RCC 7860 (cell line): ENCODE data around the gene KIF16B.
"Not testable (repeated sequence)": the region's sequence is repeated elsewhere in the genome, so short reads cannot be mapped to it uniquely, and the experiment has no call there.

Source experiments
- DNase-seq: peaks from one replicate; pipeline ENCODE4 v3.0.0-alpha.2; 2015; ENCODE audit warnings: low spot score
- FAIRE-seq: peaks from 2 replicates; lab custom pipeline; 2012; peaks lifted over from hg19 to GRCh38; lab: Jason Lieb, UNC

Gene KIF16B

DNA sequence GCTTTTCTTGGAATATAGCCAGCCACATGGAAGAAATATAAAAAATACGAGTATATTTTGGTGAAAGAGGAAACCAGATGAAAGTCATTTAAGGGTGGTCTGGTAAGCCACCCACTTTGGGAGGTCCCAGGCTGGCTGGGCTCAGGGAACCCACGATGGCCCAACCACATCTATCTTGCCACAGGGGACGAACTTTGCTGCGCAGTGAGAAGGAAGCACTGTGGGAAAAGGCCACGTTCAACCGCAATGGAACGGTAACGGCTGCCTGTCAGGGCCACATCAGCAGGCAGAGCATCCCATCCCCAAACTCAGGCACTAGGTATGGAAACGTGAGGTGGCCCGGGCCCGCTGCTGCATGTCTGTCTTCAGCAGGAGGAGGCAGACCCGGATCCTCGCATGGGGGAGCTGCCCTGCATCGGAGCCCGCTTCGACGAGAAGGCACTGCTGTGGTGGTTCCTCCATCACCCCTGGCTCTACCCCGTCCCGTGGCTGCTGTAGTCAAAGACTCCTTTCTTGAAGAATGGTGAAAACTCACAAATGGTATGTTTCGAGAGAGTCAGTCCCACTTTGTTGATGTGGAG lies 300.4 kb downstream of the KIF16B start:
- DNase-seq: no peak
- no peak for FAIRE-seq

DNA sequence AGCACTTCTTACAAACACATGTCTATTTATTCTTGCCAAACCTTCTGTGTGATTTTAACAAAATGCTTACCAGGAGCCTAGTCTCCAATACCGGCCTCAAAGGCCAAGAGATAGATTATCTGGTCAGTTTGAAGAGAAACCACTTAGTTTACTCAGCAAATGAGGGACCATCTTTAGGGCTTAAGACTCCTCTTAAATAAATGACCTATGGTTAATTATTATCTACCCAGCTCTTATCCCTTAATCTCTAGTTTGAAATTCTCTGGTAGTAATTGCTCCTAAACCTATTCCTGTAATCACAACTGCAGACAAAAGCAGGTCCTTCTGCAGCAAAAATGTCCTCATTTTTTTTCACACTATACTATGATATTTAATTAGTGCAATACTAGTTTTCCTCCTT lies 301.8 kb downstream of the KIF16B start:
- peak; percentile 10 for DNase-seq
- peak; percentile 81 for FAIRE-seq

GRCh38 chr20:16270989-16271388 lies 302.3 kb downstream of the KIF16B start:
- DNase-seq: no peak

GRCh38 chr20:16270314-16270931 lies 302.8 kb downstream of the KIF16B start:
- DNase-seq (no peak), FAIRE-seq (no peak)

More at GRCh38 chr20:16270989-16271388, 302.3 kb downstream of the KIF16B start:
- no peak for FAIRE-seq

DNA sequence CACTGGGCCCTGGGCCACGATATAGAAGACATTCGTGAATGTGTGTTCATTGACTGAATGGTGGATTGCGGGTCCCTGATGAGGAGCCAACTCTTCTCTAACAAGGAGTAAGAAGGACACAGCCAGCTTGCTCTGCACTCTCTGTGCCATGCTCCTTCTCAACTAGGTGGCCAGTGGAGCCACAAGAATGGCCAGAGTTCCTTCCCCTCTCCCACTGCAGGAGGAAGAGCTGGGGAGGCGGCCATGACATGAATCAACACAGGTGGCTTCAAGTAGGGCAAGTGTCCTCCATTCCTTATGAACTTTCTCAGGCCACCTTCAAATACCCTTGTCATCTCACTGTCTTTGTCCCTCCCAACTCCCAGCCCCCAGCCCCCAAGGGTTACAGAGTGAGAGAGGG lies 305.7 kb downstream of the KIF16B start:
- DNase-seq (no peak), FAIRE-seq (no peak)

- FAIRE-seq (no peak), DNase-seq (no peak)
These were observed 307.9 kb downstream of the KIF16B start for GRCh38 chr20:16265334-16265733.

- no peak for FAIRE-seq
- no peak for DNase-seq
These were observed 309.7 kb downstream of the KIF16B start for GRCh38 chr20:16263582-16263981.

DNA sequence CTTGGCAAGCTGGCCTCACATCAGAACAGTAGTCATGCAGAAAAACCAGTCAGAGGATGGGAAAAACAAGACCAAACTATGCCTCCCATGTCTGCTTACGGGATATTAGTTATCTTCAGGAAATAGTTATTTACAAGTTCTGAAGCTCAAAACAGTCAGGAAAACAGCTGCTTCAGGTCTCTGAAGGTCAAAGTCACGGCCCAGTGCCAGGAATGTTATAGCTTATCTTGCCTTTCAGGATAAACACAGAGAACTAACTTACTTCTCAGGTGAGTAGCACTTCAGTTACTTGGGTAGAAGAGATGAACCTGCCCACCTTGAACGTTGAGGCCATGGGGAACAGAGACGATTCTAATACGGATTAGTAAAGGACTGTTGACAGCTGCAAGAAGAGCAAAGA lies 310.7 kb downstream of the KIF16B start:
- FAIRE-seq (no peak), DNase-seq (no peak)

DNA sequence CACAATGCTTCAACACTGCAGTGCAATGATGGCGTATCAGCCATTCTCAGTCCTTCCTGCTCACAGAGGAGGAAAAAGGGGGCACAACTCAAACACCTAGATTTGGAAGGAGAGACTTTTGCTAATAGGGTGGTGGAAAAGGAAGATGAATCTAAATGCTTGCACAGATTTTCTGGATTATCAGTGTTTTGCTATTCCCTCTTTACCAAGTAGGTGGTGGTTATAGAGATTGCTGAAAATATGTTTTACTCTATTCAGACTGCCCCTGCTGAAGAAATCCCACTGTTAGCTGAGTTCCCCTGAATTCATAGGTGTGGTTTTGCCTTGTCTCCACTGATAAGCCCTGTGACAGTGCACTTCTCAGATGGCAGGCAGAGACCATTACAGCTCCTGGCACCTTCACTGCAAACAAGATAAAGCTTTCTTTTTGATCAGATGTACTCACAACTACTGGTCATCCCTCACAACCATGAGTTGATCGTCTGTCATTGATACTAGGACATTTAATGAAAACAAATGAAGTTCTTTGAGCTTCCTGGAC lies 311.4 kb downstream of the KIF16B start:
- no peak for DNase-seq
- FAIRE-seq: no peak

DNA sequence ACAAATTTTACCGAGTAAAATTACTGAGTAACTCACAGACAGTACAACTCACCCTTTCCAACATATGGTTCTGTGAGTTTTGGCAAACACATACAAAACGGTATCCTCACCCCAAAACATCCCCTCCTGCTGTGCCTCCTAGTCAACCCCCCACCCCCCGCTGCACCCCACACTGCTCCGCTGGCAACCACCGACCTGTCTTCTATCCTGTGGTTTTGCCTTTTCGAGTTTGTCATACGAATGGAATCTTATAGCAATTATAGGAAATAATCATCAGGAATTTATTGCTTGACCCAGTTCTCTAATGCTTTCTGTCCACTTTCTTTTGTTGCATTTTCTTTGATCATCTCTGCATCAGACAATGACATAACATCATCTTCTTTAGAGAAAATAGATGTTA lies 312.3 kb downstream of the KIF16B start:
- DNase-seq (peak; percentile 22), FAIRE-seq (no peak)

DNA sequence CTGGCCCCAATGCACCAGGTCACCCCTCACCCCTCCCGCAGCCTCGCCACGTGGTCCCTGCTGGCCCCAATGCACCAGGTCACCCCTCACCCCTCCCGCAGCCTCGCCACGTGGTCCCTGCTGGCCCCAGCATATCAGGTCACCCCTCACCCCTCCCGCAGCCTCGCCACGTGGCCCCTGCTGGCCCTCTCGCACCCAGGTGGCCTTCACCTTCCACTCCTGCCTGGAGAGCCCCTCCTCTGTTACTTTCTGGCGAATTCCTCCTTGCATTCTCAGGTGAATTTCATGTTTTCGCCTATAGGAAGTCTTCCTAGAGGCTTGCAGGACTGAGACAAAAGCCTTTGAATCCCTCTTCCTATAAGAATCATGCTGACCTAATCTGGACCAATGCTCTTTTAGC lies 313.1 kb downstream of the KIF16B start:
- DNase-seq, FAIRE-seq: not testable (repeated sequence)

DNA sequence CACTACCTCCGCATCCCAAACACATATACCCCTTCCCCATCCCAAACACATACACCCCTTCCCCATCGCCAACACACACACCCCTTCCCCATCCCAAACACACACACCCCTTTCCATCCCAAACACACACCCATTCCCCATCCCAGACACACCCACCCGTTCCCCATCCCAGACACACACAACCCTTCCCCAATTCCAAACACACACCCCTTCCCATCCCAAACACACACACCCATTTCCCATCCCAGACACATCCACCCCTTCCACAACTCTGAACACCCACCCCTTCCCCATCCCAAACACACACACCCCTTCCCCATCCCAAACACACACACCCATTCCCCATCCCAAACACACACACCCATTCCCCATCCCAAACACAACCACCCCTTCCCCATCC lies 314.5 kb downstream of the KIF16B start:
- FAIRE-seq: no peak
- no peak for DNase-seq

- FAIRE-seq (no peak), DNase-seq (no peak)
These were observed 315.3 kb downstream of the KIF16B start for GRCh38 chr20:16257813-16258430.

- FAIRE-seq (no peak), DNase-seq (no peak)
These were observed 316.2 kb downstream of the KIF16B start for GRCh38 chr20:16257021-16257420.

- no peak for FAIRE-seq
- no peak for DNase-seq
These were observed 326.4 kb downstream of the KIF16B start for GRCh38 chr20:16246870-16247269.

GRCh38 chr20:16246291-16246690 lies 327.0 kb downstream of the KIF16B start:
- FAIRE-seq: no peak
- no peak for DNase-seq

DNA sequence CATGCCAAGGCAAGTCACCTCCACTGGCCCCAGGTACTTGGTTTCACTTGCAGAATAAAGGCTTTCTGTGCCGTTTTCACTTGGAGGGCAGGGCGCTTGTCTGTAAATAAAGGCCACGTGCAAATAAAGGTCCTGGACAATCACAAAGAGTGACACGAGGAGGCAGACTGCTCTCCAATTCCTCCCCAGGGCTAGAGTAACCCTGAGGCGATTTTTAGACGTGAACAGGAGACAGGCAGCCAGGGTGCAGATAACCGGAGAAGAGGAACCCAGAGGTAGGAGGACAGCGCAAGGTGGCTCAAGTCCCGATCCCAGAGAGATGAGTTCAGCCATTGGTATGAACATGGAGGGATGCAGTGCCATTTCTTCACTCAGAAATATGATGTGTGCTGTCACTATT lies 327.4 kb downstream of the KIF16B start:
- DNase-seq (no peak), FAIRE-seq (no peak)

DNA sequence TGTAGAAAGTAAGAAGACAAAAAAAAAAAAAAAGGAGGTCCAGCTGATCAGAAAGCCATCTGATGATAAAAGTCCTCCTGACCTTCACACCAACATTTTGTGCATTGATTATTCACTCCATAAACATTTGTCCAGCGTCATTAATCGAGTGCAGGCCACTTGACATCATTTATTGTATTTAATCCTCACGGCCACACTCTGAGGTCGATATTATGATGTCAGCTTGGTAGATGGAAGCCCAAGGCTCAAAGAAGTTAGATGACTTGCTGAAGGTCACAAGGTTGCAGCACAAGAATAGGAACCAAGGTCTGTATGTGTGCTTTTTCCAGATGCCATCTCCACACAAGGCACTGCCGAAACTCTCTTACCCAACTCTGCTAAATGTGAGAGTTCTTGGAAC lies 328.4 kb downstream of the KIF16B start:
- no peak for FAIRE-seq
- no peak for DNase-seq

DNA sequence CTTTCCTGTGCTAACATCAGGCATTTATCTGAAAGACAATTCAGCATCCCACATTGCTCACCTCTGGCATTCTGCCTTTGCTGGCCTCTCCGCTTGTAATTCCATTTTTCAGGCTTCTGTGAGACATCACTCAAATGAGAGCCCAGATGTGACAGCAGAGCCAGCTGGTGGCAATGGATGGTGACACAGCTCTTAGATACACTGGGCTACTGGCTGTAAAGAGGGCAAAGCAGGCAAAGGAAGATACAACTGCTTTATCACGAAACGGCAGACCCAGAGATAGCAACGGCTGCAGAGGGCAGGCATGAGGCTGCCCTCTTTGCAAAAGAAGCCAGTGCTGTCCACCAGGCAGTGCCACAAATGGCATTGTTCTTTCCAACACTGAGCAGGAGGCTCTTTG lies 329.8 kb downstream of the KIF16B start:
- DNase-seq (no peak), FAIRE-seq (no peak)

DNA sequence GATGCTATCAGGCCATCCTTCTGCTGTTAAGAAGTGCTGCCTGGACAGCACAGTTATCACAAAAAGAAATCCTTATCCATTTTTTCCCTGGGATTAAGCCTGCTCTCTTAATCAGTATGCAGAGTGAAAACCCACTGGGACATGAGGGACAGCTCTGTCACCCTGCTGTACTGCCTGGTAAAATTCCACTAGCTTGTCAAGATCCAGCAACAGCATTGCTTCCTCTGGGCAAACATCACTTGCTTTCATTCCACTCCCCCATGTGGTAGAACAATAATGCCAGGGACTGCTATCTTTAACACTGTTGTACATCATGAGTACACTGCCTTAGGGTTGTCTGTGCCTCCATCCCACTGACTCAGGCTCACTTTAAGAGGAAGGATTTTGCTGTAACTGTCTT lies 331.3 kb downstream of the KIF16B start:
- no peak for DNase-seq

GRCh38 chr20:16240355-16240754 lies 332.9 kb downstream of the KIF16B start:
- DNase-seq (no peak), FAIRE-seq (no peak)

More for the DNA sequence above, 331.3 kb downstream of the KIF16B start:
- no peak for FAIRE-seq

DNA sequence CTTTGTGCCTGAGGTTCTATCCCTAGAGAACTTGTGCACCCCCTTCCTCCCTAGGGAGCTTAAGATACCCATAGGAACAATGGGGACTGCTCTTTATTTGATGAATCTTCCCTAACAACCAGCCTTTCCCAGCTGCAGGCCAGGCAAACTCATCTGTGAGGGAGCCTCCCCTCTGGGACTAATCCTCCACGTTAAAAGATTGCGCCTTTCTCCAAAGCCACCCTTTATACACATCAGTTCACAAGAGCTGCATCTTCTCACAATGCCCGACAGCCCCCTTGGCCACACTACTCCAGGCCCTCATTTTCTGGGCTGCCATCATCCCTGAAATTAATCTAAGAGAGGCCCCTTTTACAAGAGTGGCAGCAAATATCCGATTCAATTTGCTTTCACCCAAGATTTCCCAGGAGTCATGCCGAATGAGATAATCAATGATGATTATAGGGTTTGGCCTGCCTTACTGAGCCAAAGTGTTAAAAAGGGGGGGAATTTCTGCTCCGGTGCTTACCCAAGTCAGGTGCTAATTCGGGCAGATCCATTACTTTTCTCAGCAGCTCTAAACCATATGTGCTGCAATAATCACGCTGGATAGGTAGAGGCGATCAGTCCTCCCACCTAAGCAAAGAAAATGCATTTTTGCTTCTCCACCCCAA lies 336.5 kb downstream of the KIF16B start:
- no peak for FAIRE-seq
- DNase-seq: no peak
